GM19468 (cell line): Measurements from ENCODE around the gene CYBB.

Experiments
- ATAC-seq: cut with Tn5 transposase; IDR thresholded peaks from one replicate; pipeline ENCODE4 v1.9.1; 2021; ENCODE audit warnings: mild to moderate bottlenecking, moderate library complexity, moderate number of reproducible peaks; ENCODE audit not compliant: unreplicated experiment; ENCODE audit errors: extremely low read depth

The CYBB gene

DNA sequence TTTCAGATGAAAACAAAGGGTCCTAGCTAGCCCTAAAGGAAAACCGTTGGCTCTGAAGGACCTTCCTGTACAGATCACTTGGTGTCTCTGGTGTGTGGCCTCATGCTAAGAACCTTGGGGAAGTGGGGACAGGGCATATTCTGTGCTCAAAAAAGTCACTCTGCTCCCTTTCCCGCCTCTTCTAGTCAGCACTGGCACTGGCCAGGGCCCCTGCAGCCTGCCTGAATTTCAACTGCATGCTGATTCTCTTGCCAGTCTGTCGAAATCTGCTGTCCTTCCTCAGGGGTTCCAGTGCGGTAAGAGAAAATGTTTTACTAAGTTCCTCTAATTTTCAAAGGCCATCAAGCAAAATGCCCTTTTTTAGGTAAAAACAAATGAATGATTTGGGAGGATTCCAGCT, 3.4 kb downstream of the CYBB start:
- no peak for ATAC-seq

DNA sequence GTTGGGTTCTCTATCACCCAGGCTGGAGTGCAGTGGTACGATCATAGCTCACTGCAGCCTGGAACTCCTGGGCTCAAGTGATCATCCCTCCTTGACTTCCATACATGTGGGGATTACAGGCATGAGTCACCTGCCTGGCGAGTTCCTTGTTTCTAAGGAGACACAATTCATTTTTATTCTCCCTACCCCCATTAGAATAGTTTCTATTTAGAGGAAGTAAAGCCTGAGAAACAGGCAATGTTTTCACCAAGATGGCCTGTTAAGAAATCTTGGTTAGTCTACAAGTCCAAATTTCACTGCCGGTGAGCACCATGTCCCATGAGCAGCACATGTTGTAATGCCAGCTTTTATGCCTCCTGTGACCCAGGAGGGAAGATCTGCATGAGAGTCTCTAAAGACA, 5.7 kb downstream of the CYBB start:
- ATAC-seq = no peak

DNA sequence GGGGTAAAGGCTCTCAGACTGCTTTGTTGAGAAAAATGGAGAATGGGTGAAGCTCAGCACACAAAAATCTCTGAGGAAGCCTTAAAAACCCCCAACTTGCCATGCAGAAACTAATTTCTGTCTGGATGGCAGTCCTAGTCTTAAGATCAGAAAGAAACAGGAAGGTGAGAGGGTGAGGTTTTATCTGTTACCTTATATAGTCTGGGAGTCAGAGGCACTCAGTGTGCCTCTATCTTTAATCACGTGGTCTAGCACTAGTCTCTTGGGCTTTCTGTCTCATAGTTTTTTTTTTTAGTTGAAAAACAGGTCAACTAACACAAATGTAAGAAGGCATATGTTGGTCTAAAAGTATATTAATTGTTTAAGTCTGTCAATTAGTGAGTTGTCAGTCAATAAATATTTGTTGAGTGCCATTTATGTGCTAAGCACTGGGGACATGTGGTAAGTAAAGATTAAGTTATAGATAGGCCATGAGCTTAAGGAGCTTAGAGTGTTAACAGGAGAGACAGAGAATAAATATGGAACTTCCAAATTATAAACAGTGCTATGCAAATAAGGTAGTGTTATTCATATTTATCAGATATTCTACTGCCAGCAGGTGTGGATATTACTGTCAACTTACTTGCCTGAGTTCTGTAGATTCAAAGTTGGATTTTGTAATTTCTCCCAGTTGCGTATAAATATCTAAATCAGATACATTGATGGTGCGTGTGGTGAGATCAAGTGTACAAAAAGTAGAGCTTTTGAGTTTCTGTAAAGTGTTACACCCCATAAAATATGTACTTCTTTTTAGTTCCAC, 7.0 kb downstream of the CYBB start:
- ATAC-seq = peak; percentile 65

DNA sequence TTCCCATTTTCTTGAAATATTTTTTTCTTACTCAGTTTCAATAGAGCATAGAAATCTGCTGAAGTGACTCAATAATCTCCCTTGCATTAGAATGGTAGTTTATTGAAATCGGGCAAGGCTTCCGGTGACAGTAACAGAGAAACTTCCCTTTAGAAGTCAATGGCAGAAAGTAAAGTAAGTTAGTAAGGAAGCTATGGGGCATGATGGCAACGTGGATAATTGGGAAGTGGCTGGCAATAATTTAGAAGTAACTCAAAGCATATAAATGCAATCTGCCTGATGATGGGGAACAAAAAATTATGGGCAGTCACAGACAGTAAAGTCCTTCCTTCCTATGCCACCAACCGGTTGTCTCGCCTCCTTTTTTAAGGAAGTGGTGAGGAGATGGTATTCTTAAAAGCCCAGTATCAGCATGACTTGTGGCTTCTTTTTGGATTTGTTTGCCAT, 7.6 kb downstream of the CYBB start:
- ATAC-seq = peak; percentile 40

DNA sequence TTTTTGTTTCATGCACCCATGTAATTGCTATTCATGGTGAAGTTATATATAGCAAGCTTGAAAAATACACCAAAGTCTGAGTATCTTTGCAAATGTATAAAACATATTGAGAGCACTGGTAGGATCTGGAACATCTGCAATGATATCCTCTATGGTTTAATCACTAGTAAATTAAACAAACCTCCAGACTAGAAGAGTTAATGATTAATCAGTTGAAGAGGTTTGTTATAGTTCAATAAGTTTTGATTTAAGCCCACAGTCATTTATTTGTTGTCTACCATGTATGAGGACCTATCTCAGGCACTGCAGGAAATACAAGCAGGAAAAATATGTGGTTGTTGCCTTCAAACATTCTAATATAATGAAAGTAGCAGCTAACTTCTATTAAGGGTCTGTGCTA, 16.5 kb downstream of the CYBB start:
- no peak for ATAC-seq

DNA sequence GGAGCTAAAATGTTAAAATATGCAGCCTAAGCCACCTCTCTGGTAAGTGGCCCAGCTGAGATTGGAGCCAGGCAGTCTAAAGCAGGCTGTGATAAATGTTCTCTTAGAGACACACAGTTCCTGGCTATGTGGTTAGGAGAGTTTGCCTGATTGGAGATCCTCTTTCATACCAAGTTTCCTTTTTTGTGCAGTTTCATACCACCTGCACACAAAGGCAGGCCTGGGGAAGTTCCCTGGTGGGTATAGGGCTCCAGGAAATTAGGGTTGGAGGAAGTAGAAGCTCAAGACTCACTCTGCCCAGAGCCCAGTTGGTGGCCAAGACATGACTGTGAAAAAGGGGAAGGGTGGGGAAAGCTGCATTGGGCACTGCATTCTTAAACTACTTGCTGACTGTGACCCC, 16.9 kb downstream of the CYBB start:
- peak; percentile 86 for ATAC-seq

DNA sequence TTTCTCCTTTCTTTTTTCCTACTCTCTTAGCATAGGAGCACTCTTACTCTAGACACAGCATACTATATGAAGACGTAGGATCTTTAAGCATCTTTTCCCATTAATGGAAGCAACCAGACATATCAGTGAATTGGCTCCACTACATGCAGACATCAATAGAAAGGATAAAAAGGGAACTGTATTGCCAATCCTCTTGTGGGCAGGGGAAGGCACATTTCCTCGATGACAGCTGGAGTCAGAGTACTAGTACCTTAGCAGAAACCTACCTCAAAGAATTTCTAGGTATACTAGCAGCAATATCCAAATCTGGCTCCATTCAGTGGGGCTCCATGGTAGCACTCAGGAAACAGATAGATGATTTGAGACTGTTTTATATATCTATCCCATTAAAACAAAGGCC, 20.1 kb downstream of the CYBB start:
- ATAC-seq = no peak

DNA sequence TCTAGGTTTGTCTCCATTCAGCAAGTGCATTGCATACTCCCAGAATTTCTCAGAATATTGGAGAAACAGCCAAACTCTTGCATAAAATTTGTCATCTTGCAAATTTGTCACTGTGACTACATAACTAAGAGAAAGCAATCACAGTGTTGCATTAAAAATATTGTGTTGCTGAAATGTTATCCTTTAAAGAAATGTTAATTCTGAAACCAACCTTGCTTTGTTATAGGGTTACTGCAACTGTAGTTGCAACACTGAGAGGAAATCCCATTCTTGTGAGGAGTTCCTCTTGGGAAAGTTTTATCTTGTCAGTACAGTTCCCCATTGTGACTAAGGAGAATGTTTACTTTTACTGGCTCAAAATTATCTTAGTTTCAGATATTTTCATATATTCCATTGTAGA, 20.9 kb downstream of the CYBB start:
- no peak for ATAC-seq

DNA sequence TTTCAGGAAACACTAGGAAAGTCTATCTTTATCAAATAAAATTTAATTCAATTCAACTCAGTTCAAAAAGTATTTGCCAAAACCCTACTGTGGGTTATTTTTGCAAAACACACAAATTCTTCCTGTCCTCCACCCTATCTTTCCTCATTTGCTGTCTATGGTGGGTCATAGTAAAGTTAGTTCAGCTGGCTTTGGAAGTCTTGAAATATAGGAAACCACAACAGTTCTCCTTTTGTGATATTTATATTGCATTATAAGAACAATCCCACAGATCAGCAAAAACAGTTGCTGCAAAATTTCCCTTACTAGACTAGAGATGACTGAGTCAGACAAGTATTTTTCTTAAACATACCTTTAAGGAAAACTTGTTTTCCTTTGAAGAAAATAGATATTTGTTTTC, 22.2 kb downstream of the CYBB start:
- no peak for ATAC-seq

DNA sequence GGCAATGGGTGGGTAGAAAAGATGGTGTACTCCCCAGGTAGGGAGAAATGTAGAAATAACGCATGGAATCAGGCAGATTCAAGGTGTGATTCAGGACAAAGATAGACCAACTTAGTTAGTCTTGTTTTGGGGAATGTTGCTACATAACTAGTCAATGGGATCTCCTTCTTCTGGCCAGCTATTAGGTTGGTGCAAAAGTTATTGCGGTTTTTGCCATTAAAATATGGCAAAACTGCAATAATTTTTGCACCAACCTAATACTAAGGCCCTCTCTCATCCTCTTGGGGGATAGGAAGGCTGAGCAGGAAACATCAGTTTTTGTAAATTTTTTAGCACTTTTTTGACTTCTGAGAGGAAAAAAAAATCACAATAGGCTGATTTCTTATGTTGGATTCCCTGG, 23.2 kb downstream of the CYBB start:
- no peak for ATAC-seq

DNA sequence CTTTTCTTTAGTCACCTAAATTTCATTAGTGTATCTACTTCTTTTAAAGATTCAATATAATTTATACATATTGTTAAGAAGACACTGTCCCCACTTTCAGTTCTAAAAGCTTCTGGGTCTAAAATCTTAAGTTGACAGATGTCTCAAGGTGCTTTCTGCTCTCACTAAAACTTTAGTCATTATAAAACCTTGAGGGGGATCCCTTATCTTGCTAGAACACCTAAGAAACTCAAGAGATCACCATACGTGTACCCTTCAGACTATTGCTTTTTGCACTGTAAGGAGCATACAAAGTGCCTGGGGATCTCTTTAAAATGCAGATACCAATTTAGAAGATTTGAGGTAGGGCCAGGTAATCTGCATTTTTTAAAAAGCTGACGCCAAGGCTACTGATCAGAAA, 30.1 kb downstream of the CYBB start:
- ATAC-seq = no peak

DNA sequence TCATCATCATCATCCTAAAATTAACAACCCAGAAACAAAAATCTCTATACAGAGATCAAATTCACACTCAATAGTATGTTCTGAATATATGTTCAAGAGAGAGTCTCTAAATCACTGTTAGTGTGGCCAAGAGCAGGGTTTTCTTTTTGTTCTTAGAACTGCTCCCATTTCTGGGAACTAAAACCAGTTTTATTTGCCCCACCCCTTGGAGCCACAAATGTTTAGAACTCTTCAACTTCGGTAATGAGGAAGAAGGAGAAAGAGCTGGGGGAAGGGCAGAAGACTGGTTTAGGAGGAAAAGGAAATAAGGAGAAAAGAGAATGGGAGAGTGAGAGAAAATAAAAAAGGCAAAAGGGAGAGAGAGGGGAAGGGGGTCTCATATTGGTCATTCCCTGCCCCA, 32.3 kb downstream of the CYBB start:
- no peak for ATAC-seq

DNA sequence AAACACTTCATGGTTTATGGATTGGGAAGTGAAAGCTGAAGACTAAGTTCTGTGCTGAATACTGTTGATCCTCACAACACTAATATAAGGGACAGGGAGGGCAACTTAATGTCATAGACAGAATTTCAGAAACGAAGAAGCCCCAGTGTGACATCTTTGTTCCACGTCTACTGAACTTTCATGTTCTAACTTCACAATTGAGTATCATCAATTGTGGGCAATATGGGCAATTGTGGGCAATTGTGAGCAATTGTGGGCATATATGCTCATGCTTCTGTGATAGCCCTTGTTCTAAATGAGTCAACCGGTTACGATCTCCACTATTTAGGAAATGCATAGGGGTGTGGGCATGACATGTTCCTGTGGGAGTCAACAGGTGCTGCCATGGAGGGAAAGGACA, 33.7 kb downstream of the CYBB start:
- no peak for ATAC-seq

DNA sequence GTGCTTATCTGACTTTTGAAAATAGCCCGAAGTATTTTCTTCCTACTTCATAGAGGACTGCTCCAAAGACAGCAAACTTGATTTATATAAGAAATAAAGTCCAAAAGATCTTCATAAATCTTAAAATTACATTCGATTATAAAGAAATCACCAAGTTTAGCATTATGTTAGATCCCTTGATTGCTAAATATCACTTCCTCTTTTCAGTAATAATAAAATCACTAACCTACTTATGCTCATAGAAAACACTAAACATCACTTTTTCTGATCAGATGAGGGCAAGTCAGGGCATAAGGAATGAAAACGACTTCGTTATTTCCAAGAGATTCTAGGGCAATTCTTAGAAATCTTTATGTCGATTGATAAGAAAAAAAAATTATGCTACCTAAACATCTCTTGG, 35.5 kb downstream of the CYBB start:
- peak; percentile 20 for ATAC-seq

DNA sequence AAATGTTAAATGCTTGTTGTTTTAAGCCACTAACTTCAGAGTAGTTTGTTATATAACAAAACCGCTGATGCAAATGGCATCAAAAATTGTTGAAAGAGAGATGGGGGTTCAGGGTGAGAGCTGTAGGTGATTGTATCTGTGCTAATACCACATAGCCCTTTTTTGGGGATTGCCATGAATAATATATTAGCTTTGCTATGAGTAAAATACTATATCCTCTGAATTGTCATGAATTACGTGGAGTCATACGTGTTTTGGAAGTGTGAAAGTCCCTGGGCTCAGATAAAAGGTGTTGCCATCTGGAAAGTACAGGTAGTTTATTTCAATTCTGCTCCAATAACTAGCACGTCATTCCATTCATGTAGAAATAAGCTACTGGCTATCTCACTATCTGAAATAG, 36.9 kb downstream of the CYBB start:
- no peak for ATAC-seq

DNA sequence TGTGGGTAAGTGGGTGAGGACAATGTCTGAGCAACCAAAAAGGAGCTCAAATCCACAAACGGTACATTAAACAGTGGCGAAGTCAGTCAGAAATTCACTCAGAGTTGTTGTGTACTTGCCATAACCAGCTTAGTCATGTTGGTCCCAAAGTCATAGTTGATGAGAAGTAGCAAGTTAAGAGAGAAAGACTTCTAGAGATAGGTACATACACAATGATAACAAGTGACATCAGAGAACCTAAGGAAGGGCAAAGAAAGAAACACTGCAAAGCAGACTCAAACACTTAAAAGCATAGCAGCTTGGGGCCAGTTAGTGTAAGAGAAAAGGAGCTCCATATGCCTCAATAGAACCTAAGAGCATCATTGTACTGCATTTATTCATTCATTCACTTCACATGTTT, 37.3 kb downstream of the CYBB start:
- ATAC-seq = no peak

DNA sequence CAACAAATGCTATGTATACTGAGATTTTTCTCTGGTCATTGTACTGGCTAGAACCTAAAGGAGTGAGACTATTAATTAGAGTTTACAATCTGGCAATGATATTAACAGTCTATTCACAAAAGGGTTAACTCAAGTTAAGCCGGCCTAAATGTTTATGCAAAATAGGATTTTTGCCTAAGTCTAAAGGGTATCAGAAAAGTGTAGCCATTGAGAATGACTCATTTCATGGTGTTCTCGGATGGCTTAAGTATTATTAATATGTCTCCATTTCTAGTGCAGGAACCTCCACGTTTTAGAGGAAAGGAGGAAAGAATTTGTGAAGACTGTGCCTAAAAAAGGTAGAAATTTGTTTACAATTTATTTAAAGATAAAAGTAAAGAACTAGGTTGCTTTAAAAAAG, 37.7 kb downstream of the CYBB start:
- no peak for ATAC-seq

DNA sequence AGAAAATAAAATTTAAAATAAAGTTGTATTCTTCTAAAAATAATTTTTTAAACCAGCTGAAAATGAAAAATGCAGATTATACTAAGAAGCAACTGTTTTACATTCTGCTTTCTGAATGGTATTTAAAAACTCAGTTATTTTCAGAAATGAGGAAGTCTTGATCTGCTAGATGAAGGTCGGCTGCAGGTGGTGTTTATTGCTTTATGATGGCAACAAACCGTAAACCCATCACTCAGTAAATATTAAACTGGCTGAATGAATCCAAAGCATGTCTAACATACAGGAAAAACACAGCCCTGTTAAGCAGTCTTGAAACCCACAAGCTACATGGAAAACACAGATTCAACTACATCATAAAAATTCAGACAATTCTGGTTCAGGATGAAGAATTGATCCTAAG, 38.2 kb downstream of the CYBB start:
- ATAC-seq = no peak

DNA sequence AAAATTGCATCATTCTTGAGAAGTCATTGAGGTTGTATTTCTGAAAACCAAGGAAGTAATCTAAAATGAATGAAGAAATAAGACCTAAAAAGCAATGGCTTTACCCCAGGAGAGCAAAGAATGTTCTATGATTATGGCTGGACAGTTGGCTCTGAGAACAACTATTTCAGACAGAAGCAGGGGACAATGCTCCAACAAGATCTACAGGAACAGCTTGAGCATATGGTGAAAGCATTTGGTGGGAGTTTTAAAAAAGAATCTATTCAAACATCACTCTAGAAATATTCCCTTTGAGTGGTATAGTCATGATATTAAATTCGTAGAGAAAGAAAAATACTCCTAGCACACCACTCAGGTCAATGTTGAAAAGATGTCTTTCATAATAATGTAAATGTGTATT, 40.8 kb downstream of the CYBB start:
- no peak for ATAC-seq

DNA sequence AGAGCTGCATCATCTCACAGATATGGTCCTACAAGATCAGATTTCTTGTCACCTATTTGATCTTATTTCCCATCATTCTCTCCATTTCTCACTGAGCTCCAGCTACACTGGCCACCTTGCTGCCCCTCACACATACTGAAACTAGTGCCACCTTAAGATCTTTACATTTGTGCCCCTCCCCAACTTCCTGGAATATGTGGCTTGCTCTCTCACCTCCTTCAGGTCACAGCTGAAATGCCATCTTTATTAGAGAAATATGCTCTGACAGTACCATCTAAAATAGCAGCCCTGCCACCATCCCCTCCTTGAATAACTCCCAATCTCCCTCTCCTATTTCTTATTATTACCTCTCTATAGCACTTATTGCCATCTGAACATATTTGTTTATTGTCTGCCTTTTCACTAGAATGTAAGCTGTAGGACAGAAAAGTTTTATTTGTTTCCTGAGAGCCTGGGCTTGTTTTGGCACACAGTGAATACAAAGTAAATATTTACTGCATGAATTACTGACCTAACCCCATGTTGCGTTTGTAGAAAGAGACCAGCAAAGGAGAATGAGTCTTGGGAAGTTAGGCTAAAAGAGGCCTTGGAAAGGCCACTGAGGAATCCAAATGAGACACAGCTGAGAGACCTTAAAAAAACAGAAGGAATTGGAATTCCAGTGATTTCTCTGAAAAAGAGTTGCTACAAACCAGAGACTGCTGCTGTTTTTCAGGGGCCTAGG, 44.8 kb downstream of the CYBB start:
- no peak for ATAC-seq

DNA sequence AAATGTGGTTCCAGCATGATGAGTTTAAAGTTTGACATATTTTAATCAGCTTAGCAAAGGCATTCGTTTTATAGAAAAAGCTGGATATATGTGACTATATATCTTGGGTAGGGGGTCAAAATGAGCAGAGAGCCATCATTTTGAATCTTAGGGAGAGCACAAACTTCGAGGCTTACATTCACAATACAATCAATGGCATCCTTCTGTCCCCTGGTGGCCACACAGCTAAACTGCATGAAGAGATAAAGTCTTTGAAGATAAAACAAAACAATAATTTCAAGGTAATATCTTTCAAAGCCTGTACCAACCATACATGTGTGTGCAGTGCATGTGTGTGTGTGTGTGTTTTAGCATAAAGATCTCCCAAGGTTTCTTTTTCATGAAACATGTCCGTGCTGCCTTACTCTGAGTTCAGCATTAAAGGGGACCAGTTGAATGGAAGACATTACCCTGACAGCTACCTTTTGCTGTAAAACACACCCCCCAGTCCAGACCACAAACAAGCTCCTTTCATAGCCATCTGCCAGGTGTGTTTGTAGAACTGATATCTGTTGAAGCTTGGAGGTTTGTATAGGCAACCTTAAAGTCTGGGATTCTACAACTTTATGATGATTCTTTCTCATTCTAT, 45.5 kb downstream of the CYBB start:
- no peak for ATAC-seq
